ENCODE results near the gene METTL14. TPM values are rescaled to one million over a fixed set of nuclear protein-coding genes. Genes with fewer than 3 reads are reported as not detected.

METTL14 gene
- 10 to 100 TPM; 32.2 to 50.4 (median 39.0) TPM for total RNA-seq

DNA sequence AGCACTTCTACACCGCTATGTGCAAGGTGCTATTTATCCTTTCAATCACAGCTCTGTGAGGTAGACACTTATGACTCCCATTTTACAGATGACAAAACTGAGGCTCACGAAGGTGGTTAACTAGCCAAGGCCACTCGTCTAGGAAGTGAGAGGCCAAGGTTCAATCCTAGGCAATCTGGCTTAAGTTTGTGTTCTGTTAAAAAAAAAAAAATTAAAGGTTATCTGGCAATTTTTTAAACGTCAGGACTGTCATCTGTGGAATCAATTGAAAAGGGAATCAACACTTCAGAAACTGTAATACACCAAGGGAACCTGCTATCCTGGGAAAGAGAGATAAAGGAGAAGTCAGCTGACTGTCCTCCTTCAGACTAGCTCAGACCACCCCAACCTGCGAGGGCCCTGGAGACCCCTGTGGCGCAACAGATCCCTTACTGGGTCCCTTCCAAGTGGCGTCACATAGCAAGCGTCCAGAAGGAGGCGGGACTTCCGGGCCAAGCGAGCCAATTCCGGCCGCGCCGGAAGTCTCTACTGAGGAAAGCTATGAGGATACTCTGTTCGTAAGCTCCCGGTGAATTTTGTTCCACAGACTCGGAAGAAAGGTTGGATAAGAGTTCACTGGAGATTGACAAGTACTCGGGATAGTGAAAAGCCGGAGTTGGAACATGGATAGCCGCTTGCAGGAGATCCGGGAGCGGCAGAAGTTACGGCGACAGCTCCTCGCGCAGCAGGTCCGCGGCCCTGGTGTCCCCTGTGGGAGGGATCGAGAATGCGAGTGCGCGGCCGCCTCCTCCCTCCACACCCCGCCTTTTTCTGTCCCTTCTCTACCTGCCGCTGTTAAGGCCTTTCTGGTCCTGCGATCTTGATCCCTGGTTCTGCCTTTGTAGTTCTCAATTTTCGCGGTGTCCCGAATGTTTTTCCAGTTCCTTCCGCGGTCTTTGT, at the start of gene METTL14:
Gene METTL14, plus strand, starts transcription at position 520 of the 939 bp plus-strand sequence. Its CDS starts 143 bp downstream, at position 663.
- TF ChIP-seq, protein P1, sequence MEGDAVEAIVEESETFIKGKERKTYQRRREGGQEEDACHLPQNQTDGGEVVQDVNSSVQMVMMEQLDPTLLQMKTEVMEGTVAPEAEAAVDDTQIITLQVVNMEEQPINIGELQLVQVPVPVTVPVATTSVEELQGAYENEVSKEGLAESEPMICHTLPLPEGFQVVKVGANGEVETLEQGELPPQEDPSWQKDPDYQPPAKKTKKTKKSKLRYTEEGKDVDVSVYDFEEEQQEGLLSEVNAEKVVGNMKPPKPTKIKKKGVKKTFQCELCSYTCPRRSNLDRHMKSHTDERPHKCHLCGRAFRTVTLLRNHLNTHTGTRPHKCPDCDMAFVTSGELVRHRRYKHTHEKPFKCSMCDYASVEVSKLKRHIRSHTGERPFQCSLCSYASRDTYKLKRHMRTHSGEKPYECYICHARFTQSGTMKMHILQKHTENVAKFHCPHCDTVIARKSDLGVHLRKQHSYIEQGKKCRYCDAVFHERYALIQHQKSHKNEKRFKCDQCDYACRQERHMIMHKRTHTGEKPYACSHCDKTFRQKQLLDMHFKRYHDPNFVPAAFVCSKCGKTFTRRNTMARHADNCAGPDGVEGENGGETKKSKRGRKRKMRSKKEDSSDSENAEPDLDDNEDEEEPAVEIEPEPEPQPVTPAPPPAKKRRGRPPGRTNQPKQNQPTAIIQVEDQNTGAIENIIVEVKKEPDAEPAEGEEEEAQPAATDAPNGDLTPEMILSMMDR (IDR thresholded peaks at IDR 0.05; ENCODE audit: low read depth) = no peak

DNA sequence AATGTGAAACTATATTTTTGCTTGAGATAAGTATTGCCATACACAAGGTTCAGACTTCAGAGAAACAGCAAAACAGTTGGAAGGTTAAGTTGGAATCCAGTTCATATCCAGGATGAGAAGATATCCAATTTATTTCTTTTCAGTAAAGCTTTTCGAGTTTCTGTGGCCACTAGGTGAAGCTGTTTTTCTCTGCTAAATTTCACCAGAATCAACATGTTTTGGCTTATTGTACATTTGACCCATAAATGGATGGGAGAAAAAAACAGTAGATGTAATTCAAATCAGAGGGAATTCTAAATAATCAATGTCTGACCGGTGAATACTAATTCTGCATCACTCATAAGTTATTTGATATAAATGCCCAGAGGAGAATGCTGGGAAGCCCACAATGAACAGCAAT, 9.1 kb upstream of the METTL14 start:
- TF ChIP-seq, protein P1 (IDR thresholded peaks at IDR 0.05; ENCODE audit: low read depth) = no peak

DNA sequence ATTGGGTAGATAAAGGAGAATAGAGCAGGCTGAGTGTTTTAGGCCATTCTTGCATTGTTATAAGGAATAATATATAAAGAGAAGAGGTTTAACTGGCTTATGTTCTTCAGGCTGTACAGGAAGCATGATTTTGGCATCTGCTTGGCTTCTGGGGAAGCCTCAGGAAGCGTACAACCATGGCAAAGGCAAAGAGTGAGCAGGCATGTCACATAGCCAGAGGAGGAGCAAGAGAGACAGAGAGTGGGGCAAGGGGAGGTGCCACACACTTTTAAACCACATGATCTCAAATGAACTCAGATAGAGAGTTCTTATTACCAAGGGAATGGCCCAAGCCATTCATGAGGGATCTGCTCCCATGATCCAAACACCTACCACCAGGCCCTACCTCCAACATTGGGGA, 4.4 kb upstream of the METTL14 start:
- TF ChIP-seq, protein P1 (IDR thresholded peaks at IDR 0.05; ENCODE audit: low read depth) = no peak

DNA sequence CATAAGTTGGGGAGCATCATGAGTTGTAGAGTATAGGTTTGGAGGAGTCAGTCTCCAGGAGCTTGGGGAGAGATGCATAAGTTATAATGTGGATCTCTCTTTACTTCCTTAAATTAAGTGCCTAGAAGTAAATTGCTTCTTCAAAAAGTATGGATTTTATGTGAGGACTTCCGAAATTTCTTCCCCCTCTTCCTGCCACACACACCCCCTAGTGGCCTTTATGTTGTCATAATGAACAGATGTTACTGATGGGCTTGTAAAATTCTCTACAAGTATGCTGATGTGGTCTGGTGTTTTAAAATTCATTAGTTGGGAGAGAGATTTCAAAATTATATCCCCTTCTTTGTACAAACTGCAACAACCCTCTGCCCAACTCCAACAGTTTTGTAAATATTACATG, 2.3 kb upstream of the METTL14 start:
- TF ChIP-seq, protein P1 (IDR thresholded peaks at IDR 0.05; ENCODE audit: low read depth) = no peak

DNA sequence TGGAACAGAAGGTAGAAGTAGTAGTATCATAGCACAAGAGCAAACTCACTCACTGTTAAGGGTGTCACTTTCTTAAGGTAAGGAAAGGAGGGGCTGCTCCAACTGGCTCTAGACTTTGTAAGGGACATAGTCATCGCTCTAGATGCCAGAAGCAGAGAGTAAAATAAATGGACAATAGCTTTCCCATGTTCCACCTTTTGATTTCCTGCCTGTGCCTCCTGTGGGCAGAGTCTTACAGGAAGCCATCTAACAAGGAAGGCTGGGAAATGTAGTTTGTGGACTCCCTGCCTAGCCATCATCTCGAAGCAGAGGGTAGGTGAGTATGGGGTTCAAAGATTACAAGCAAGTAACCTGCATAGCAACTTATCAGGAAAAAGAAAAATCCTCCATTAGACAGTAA, 1.7 kb upstream of the METTL14 start:
- TF ChIP-seq, protein P1 (IDR thresholded peaks at IDR 0.05; ENCODE audit: low read depth) = no peak

DNA sequence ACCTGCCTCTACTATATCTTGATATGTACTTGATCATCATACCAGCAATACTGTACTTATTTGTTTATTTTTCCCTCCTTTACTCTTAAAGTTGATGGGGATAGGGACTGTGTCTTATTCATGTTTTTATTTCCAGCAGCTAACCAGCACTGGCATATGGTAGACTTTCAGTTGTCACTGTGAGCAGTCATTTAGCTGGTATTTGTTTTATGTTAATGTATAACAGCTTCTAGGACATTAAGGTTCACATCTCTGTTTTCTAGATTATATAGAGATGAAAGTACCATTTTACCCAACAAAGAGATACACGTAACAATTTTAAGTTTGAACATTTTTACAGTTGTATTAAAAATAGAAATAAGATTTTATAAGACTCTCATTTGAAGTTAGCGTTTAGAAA, 17.9 kb downstream of the METTL14 start:
- TF ChIP-seq, protein P1 (IDR thresholded peaks at IDR 0.05; ENCODE audit: low read depth) = no peak

DNA sequence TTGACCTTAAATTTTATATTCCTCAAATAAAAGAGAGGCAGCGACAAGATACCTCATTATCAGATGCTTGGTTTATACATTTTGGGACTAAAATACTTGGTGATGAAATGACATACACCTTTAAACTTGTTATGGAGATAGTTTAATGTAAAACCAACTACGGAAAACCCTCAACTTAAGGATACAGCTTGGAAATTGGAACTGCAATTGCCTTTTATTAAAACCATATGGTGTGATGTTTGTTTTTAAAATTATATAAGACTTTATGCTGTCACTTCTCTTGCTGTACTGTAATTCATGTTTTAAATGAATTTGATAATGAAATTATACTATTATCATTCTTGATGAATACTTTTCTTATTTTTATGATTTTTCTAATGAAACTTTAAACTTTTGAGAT, 25.9 kb downstream of the METTL14 start:
- TF ChIP-seq, protein P1 (IDR thresholded peaks at IDR 0.05; ENCODE audit: low read depth) = no peak

Data from subcutaneous adipose tissue (tissue), 4 donors.